Karpas-422 (cell line): ENCODE measurements around the gene CNTN4. TPM values are rescaled to one million over a fixed set of nuclear protein-coding genes. Genes with fewer than 3 reads are reported as not detected.

ENCODE experiments used
- DNase-seq: peaks from one replicate; pipeline ENCODE4 v3.0.0-alpha.2; 2015
- H2AFZ ChIP-seq: fragments of 200-600 bp; sonication (generic); 2 replicates; pipeline ENCODE4 v1.6.1; 2014; ENCODE audit warnings: antibody characterized with exemption, low read length, mixed read lengths
- H3K27ac ChIP-seq: fragments of 200-600 bp; sonication (generic); 2 replicates; pipeline ENCODE4 v1.5.1; 2014; ENCODE audit warnings: mild to moderate bottlenecking, low read length, moderate library complexity
- H3K27me3 ChIP-seq: fragments of 200-600 bp; sonication (generic); 2 replicates; pipeline ENCODE4 v1.6.1; 2014; ENCODE audit warnings: low read length, mixed read lengths
- H3K36me3 ChIP-seq: fragments of 200-600 bp; sonication (generic); 2 replicates; pipeline ENCODE4 v1.6.1; 2014; ENCODE audit warnings: low read length, mixed read lengths; ENCODE audit not compliant: insufficient read depth
- H3K4me1 ChIP-seq: fragments of 200-600 bp; sonication (generic); 2 replicates; pipeline ENCODE4 v1.6.1; 2014; ENCODE audit warnings: mild to moderate bottlenecking, low read length, mixed read lengths
- H3K4me2 ChIP-seq: fragments of 200-600 bp; sonication (generic); 2 replicates; pipeline ENCODE4 v1.6.1; 2014; ENCODE audit warnings: low read length, low read depth, mild to moderate bottlenecking; ENCODE audit not compliant: poor library complexity, severe bottlenecking
- H3K4me3 ChIP-seq: fragments of 200-600 bp; sonication (generic); 2 replicates; pipeline ENCODE4 v1.5.1; 2014; ENCODE audit warnings: mild to moderate bottlenecking, antibody characterized with exemption, low read length, mixed read lengths
- H3K79me2 ChIP-seq: fragments of 200-600 bp; sonication (generic); 2 replicates; pipeline ENCODE4 v1.6.1; 2014; ENCODE audit warnings: mild to moderate bottlenecking, low read length, mixed read lengths
- H3K9ac ChIP-seq: fragments of 200-600 bp; sonication (generic); 2 replicates; pipeline ENCODE4 v1.6.0; 2014; ENCODE audit warnings: low read length
- H3K9me2 ChIP-seq: fragments of 200-600 bp; sonication (generic), shearing (Covaris generic); replicated peaks from 2 replicates; pipeline ENCODE4 v1.6.0; 2014; ENCODE audit warnings: mild to moderate bottlenecking, low read length, moderate library complexity; ENCODE audit not compliant: insufficient read depth
- H3K9me3 ChIP-seq: fragments of 300-700, 200-600 bp; sonication (generic); 2 replicates; pipeline ENCODE4 v1.6.1; 2014; ENCODE audit warnings: low read length, mixed read lengths
- H4K20me1 ChIP-seq: fragments of 200-600 bp; sonication (generic); 2 replicates; pipeline ENCODE4 v1.6.1; 2014; ENCODE audit warnings: mild to moderate bottlenecking, antibody characterized with exemption, low read length, low read depth; ENCODE audit not compliant: insufficient read depth
- total RNA-seq: library from RNA; depleted of rRNA; stranded (reverse); fragments of >200 nt; shearing (Covaris generic); gene quantifications from 2 replicates; pipeline ENCODE4 v1.2.3, GENCODE V29; 2014; ENCODE audit warnings: low replicate concordance

Gene CNTN4
- total RNA-seq, 1 experiment from 2014 or later: 0.19 TPM

- H3K9me3 ChIP-seq: no peaks in the 10 kb centered on the region
- H4K20me1 ChIP-seq: no peaks in the 10 kb centered on the region
- no peaks in the 10 kb centered on the region for H3K36me3 ChIP-seq
- no peak overlapping the region for H3K9ac ChIP-seq
- no peaks in the 10 kb centered on the region for H3K27me3 ChIP-seq
- no peaks in the 10 kb centered on the region for H3K79me2 ChIP-seq
- H2AFZ ChIP-seq: no peak overlapping the region
- H3K9me2 ChIP-seq: no peaks in the 10 kb centered on the region
- H3K4me3 ChIP-seq: no peak overlapping the region
- no peaks in the 10 kb centered on the region for H3K4me1 ChIP-seq
- H3K27ac ChIP-seq: no peak overlapping the region
- DNase-seq: no peak
- H3K4me2 ChIP-seq: no peak overlapping the region
These were observed 107.9 kb downstream of the CNTN4 start for GRCh38 chr3:2206536-2206935.

DNA sequence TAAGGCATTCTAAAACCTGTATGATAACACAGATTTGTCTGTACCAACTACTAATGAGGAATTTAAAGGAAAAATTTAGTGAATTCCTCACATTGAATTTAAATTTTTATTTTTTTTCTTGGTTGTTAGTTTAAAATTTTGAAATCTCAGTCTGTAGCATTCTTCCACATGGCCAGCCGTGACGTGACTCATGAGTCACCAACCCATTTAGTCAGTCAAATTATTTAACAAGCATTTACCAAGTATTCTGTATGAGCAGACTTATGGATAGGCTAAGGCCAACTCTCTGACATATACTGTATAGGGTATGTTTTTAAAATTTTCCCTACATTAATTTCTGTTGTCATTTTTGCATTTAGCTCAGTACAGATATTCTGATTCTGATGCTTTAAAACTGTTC lies 112.9 kb downstream of the CNTN4 start:
- Histone ChIP-seq H3K27me3 (no peaks in the 10 kb centered on the region), H3K9me3 (no peaks in the 10 kb centered on the region), H3K27ac (peak overlapping the region; percentile 2; the same call in 1 of the 2 replicates), H3K4me2 (no peak overlapping the region), H4K20me1 (no peaks in the 10 kb centered on the region), H3K4me1 (peaks cover 22% of the 10 kb centered on the region), H3K36me3 (no peaks in the 10 kb centered on the region), H3K9ac (no peak overlapping the region), H3K9me2 (no peaks in the 10 kb centered on the region), H3K4me3 (no peak overlapping the region), H3K79me2 (no peaks in the 10 kb centered on the region), H2AFZ (no peak overlapping the region)
- DNase-seq: no peak

DNA sequence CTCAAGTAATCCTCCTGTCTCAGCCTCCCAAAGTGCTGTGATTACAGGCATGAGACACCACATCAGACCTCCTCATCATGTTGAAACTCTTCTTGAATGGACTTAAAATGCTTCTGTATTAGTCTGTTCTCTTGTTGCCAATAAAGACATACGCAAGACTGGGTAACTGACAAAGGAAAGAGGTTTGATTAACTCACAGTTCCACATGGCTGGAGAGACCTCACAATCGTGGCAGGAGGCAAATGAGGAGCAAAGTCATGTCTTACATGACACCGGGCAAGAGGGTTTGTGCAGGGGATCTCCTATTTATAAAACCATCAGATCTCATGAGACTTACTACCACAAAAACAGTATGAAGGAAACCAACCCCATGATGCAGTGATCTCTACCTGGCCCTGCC lies 113.5 kb downstream of the CNTN4 start:
- no peak overlapping the region for H2AFZ ChIP-seq
- no peaks in the 10 kb centered on the region for H3K9me3 ChIP-seq
- H3K36me3 ChIP-seq: no peaks in the 10 kb centered on the region
- H3K27me3 ChIP-seq: no peaks in the 10 kb centered on the region
- H3K4me3 ChIP-seq: no peak overlapping the region
- peak overlapping the region; percentile 26; the same call in 1 of the 2 replicates for H3K27ac ChIP-seq
- peak; percentile 77 for DNase-seq
- no peak overlapping the region for H3K9ac ChIP-seq
- no peaks in the 10 kb centered on the region for H4K20me1 ChIP-seq
- H3K4me2 ChIP-seq: no peak overlapping the region
- H3K9me2 ChIP-seq: no peaks in the 10 kb centered on the region
- H3K4me1 ChIP-seq: peaks cover 22% of the 10 kb centered on the region
- H3K79me2 ChIP-seq: no peaks in the 10 kb centered on the region

DNA sequence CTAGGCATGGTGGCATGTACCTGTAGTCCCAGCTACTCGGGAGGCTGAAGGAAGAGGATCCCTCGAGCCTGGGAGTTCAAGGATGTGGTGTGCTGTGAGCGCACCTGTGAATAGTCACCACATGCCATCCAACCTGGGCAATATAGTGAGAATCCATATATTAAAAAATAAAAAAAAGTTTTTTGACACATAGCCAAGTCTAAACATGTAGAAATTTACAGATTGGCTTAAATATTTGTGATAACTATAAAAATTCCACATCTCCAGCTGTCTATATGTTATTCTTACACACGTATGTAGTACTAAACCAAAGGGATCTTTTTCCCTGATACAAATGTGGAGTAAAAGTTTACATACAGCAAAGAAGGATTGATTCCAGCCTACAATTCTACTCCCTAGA lies 119.7 kb downstream of the CNTN4 start:
- H3K9ac ChIP-seq: no peak overlapping the region
- H3K27ac ChIP-seq: no peak overlapping the region
- DNase-seq: no peak
- H3K27me3 ChIP-seq: no peaks in the 10 kb centered on the region
- no peak overlapping the region for H2AFZ ChIP-seq
- peaks cover 7% of the 10 kb centered on the region for H3K9me3 ChIP-seq
- H3K4me2 ChIP-seq: no peak overlapping the region
- H3K4me3 ChIP-seq: no peak overlapping the region
- peaks cover 5% of the 10 kb centered on the region for H3K4me1 ChIP-seq
- H3K36me3 ChIP-seq: no peaks in the 10 kb centered on the region
- no peaks in the 10 kb centered on the region for H4K20me1 ChIP-seq
- H3K9me2 ChIP-seq: no peaks in the 10 kb centered on the region
- H3K79me2 ChIP-seq: no peaks in the 10 kb centered on the region

DNA sequence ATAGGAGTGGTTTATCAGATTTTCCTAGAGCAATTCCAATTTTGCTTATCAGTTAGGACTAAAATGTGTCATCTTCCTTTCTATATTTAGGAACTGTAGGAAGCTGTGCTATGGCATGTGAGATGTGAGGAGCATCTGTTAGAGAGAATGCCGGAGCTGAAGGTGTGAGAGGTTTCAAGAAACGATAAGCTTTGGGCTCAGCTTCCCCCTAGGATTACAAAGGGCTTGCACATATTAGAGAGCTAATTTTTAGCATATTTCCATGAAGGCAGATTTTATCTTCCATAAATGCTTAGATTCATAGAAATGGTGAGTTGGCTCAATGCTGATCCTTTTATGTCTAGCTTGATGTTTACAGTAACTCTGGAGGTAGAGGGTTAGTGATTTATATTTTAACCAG lies 120.2 kb downstream of the CNTN4 start:
- Histone ChIP-seq H3K9me2 (no peaks in the 10 kb centered on the region), H3K9ac (no peak overlapping the region), H3K9me3 (peaks cover 7% of the 10 kb centered on the region), H3K27ac (no peak overlapping the region), H4K20me1 (no peaks in the 10 kb centered on the region), H3K4me2 (no peak overlapping the region), H3K4me1 (peaks cover 1% of the 10 kb centered on the region; the same call in 1 of the 2 replicates), H3K4me3 (no peak overlapping the region), H3K36me3 (no peaks in the 10 kb centered on the region), H3K79me2 (no peaks in the 10 kb centered on the region), H3K27me3 (no peaks in the 10 kb centered on the region), H2AFZ (no peak overlapping the region)
- no peak for DNase-seq

DNA sequence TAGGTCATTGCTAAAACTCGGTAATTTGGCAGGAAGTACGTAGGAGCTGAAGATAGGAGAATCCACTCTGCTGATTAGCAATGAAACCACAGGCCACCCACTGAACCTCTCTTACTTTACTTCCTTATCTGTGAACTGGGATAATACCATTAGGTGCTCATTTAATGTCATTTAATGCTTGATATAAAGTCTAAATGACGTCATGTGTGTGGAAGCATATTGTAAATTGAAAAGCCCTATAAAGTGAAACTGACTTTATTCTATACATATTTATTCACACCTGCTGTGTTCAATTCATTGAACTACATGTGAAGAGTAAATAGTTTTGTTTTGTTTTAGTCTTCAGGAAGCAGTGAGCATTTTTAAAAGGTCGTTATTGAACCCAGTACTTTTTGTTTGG lies 137.5 kb downstream of the CNTN4 start:
- DNase-seq: no peak
- H3K36me3 ChIP-seq: no peaks in the 10 kb centered on the region
- no peaks in the 10 kb centered on the region for H3K79me2 ChIP-seq
- no peaks in the 10 kb centered on the region for H3K27me3 ChIP-seq
- H3K9me2 ChIP-seq: no peaks in the 10 kb centered on the region; the same call in 1 of the 2 replicates
- no peak overlapping the region for H3K4me3 ChIP-seq
- no peak overlapping the region for H2AFZ ChIP-seq
- no peak overlapping the region for H3K9ac ChIP-seq
- peaks cover 15% of the 10 kb centered on the region for H3K4me1 ChIP-seq
- H4K20me1 ChIP-seq: no peaks in the 10 kb centered on the region
- no peaks in the 10 kb centered on the region for H3K9me3 ChIP-seq
- no peak overlapping the region for H3K27ac ChIP-seq
- no peak overlapping the region for H3K4me2 ChIP-seq

DNA sequence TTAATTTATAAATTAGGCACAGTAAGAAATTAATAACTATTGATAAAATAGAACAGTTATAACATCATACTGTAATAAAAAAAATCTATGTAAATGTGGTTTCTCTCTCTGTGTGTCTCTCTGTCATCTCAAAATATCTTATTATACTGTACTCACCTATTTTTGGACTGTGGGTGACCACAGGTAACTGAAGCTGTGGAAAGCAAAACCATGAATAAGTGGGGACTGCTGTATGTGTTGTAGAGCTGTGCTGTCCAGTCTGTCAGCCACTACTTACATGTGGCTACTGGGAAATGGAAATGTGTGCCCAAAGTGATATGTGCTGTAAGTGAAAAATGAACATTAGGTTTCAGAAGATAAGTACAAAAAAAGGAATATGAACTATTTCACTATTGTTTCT lies 145.5 kb downstream of the CNTN4 start:
- H3K27ac ChIP-seq: no peak overlapping the region
- H3K4me2 ChIP-seq: no peak overlapping the region
- H3K27me3 ChIP-seq: no peaks in the 10 kb centered on the region
- no peak for DNase-seq
- H3K9me2 ChIP-seq: no peaks in the 10 kb centered on the region
- H3K9ac ChIP-seq: no peak overlapping the region
- H4K20me1 ChIP-seq: no peaks in the 10 kb centered on the region
- H2AFZ ChIP-seq: no peak overlapping the region
- no peaks in the 10 kb centered on the region for H3K9me3 ChIP-seq
- no peaks in the 10 kb centered on the region for H3K79me2 ChIP-seq
- H3K4me1 ChIP-seq: no peaks in the 10 kb centered on the region
- no peak overlapping the region for H3K4me3 ChIP-seq
- no peaks in the 10 kb centered on the region for H3K36me3 ChIP-seq

GRCh38 chr3:2246873-2247648 lies 148.4 kb downstream of the CNTN4 start:
- H3K9me2 ChIP-seq: no peaks in the 10 kb centered on the region
- no peaks in the 10 kb centered on the region for H3K4me1 ChIP-seq
- DNase-seq: no peak
- H3K27me3 ChIP-seq: no peaks in the 10 kb centered on the region
- no peak overlapping the region for H3K4me3 ChIP-seq
- H3K9me3 ChIP-seq: no peaks in the 10 kb centered on the region
- H3K27ac ChIP-seq: no peak overlapping the region
- H3K79me2 ChIP-seq: no peaks in the 10 kb centered on the region
- H4K20me1 ChIP-seq: no peaks in the 10 kb centered on the region
- H3K36me3 ChIP-seq: no peaks in the 10 kb centered on the region
- H3K4me2 ChIP-seq: no peak overlapping the region
- no peak overlapping the region for H2AFZ ChIP-seq
- no peak overlapping the region for H3K9ac ChIP-seq
